ENCODE results near the gene MTR. TPM values are rescaled to one million over a fixed set of nuclear protein-coding genes. Genes with fewer than 3 reads are reported as not detected.
A peak's percentile ranks its signal among the peaks of the same experiment; 100 is the strongest.

The MTR gene
- total RNA-seq, 1 experiment from 2014 or later: 54.6 TPM

DNA sequence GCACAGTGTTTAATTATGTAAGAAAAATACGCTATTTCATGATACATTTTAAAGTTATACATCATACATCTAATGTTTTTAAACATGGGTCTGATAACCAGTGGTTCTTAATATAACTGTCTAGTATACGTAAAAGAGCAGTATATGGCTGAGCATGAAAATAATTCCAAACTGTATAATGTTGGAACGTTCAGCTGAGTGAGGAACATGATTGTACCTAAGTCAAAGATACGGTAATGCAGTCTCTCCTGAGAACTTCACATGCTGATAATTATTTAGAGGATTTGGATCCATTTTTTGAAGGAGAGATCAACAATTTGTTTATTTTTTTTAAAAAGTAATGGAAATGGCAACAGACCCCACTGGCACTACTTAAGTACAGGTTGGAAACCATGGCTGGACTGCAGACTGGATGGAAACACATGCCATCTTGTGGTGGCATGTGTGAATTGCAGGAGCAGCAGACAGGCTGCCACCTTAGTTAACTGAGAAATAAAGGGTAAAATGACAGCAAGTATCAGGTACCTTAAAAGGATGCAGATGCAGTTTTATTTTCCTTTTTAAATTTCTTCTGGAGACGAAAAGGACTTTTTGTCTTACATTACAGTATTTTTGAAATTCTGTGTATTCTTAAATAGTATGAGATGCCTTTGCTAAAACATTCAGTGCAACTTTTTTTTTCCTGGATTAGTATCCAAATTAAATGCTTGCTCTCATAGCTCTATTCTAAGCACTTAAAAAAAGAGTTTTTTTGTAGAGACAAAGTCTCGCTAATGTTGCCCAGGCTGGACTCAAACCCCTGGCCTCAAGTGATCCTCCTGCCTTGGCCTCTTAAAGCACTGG, 73.8 kb downstream of the MTR start:
- BruUV-seq (replicated peaks): no TSS peak

GRCh38 chr1:236869911-236870310, 74.8 kb downstream of the MTR start:
- H3K36me3 Mint-ChIP-seq (ENCODE audit: insufficient read depth, unreplicated experiment): peaks cover 91% of the 10 kb centered on the region

More for the DNA sequence above, 73.8 kb downstream of the MTR start:
- TF ChIP-seq, protein P1, sequence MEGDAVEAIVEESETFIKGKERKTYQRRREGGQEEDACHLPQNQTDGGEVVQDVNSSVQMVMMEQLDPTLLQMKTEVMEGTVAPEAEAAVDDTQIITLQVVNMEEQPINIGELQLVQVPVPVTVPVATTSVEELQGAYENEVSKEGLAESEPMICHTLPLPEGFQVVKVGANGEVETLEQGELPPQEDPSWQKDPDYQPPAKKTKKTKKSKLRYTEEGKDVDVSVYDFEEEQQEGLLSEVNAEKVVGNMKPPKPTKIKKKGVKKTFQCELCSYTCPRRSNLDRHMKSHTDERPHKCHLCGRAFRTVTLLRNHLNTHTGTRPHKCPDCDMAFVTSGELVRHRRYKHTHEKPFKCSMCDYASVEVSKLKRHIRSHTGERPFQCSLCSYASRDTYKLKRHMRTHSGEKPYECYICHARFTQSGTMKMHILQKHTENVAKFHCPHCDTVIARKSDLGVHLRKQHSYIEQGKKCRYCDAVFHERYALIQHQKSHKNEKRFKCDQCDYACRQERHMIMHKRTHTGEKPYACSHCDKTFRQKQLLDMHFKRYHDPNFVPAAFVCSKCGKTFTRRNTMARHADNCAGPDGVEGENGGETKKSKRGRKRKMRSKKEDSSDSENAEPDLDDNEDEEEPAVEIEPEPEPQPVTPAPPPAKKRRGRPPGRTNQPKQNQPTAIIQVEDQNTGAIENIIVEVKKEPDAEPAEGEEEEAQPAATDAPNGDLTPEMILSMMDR (IDR thresholded peaks at IDR 0.05; ENCODE audit: unreplicated experiment): peak; percentile 99
- Mint-ChIP-seq H3K27me3 (ENCODE audit: insufficient read depth, unreplicated experiment) (no peaks in the 10 kb centered on the region), H3K9me3 (ENCODE audit: unreplicated experiment) (no peaks in the 10 kb centered on the region), H3K4me1 (ENCODE audit: insufficient read depth, unreplicated experiment) (peaks cover 5% of the 10 kb centered on the region), H3K36me3 (ENCODE audit: insufficient read depth, unreplicated experiment) (peaks cover 89% of the 10 kb centered on the region), H3K27ac (ENCODE audit: low read depth, unreplicated experiment) (no peak overlapping the region), H3K4me3 (ENCODE audit: unreplicated experiment) (no peak overlapping the region)
- POLR2A ChIA-PET: interaction anchor here (0.7 to 1.2 kb wide), 4 partner anchors 73 to 518 kb away, joined by 3 read pairs; partner anchors contain the start of gene MTR
- peak; percentile 76 for DNase-seq (ENCODE audit: unreplicated experiment)
- intact Hi-C loops (cut with micrococcal nuclease): loop anchor here (1.0 to 5.0 kb wide), 5 partner anchors 110 to 766 kb away; no protein-coding TSS in a partner anchor
- CTCF ChIA-PET: interaction anchor here (0.6 to 4.7 kb wide), 35 partner anchors 10 to 691 kb away, joined by 3 to 61 read pairs (median 4); partner anchors contain the start of gene HEATR1

GRCh38 chr1:236870721-236871120, 75.6 kb downstream of the MTR start:
- H3K4me3 Mint-ChIP-seq (ENCODE audit: unreplicated experiment): no peak overlapping the region
- CTCF ChIA-PET: interaction anchor here (0.5 to 4.7 kb wide), 17 partner anchors 9 to 767 kb away, joined by 3 to 61 read pairs (median 8); partner anchors contain the start of gene HEATR1
- POLR2A ChIA-PET: interaction anchor here (0.9 kb wide), 1 partner anchor 9 kb away, joined by 3 read pairs; no protein-coding TSS in a partner anchor
- DNase-seq (ENCODE audit: unreplicated experiment): no peak
- intact Hi-C loops (cut with micrococcal nuclease): no loop called here
- no peaks in the 10 kb centered on the region for H3K4me1 Mint-ChIP-seq (ENCODE audit: insufficient read depth, unreplicated experiment)
- BruUV-seq (replicated peaks): no TSS peak
- TF ChIP-seq, protein P1 (IDR thresholded peaks at IDR 0.05; ENCODE audit: unreplicated experiment): no peak
- peaks cover 91% of the 10 kb centered on the region for H3K36me3 Mint-ChIP-seq (ENCODE audit: insufficient read depth, unreplicated experiment)
- no peaks in the 10 kb centered on the region for H3K9me3 Mint-ChIP-seq (ENCODE audit: unreplicated experiment)
- H3K27me3 Mint-ChIP-seq (ENCODE audit: insufficient read depth, unreplicated experiment): no peaks in the 10 kb centered on the region
- peak overlapping the region; percentile 9 for H3K27ac Mint-ChIP-seq (ENCODE audit: low read depth, unreplicated experiment)

More at GRCh38 chr1:236869911-236870310, 74.8 kb downstream of the MTR start:
- Mint-ChIP-seq H3K27ac (ENCODE audit: low read depth, unreplicated experiment) (peak overlapping the region; percentile 9), H3K4me1 (ENCODE audit: insufficient read depth, unreplicated experiment) (peaks cover 5% of the 10 kb centered on the region), H3K4me3 (ENCODE audit: unreplicated experiment) (no peak overlapping the region), H3K9me3 (ENCODE audit: unreplicated experiment) (no peaks in the 10 kb centered on the region), H3K27me3 (ENCODE audit: insufficient read depth, unreplicated experiment) (no peaks in the 10 kb centered on the region)
- intact Hi-C loops (cut with micrococcal nuclease): loop anchor here (1.0 to 5.0 kb wide), 5 partner anchors 111 to 767 kb away; no protein-coding TSS in a partner anchor
- no TSS peak for BruUV-seq (replicated peaks)
- POLR2A ChIA-PET: no interaction called here
- TF ChIP-seq, protein P1 (IDR thresholded peaks at IDR 0.05; ENCODE audit: unreplicated experiment): no peak
- CTCF ChIA-PET: interaction anchor here (0.6 to 4.7 kb wide), 27 partner anchors 10 to 766 kb away, joined by 3 to 61 read pairs (median 4); partner anchors contain the start of gene HEATR1
- no peak for DNase-seq (ENCODE audit: unreplicated experiment)

GRCh38 chr1:236872075-236872666, 77.1 kb downstream of the MTR start:
- no peak for DNase-seq (ENCODE audit: unreplicated experiment)
- TF ChIP-seq, protein P1 (IDR thresholded peaks at IDR 0.05; ENCODE audit: unreplicated experiment): no peak
- CTCF ChIA-PET: interaction anchor here (0.6 to 4.7 kb wide), 9 partner anchors 13 to 768 kb away, joined by 3 to 61 read pairs (median 4); partner anchors contain the start of gene HEATR1
- Mint-ChIP-seq H3K4me3 (ENCODE audit: unreplicated experiment) (no peak overlapping the region), H3K27ac (ENCODE audit: low read depth, unreplicated experiment) (no peak overlapping the region), H3K27me3 (ENCODE audit: insufficient read depth, unreplicated experiment) (no peaks in the 10 kb centered on the region), H3K36me3 (ENCODE audit: insufficient read depth, unreplicated experiment) (peaks cover 91% of the 10 kb centered on the region), H3K4me1 (ENCODE audit: insufficient read depth, unreplicated experiment) (no peaks in the 10 kb centered on the region), H3K9me3 (ENCODE audit: unreplicated experiment) (no peaks in the 10 kb centered on the region)
- intact Hi-C loops (cut with micrococcal nuclease): no loop called here
- BruUV-seq (replicated peaks): no TSS peak
- POLR2A ChIA-PET: interaction anchor here (0.6 kb wide), 2 partner anchors 76 to 578 kb away, joined by 3 to 4 read pairs; no protein-coding TSS in a partner anchor

Data from MCF 10A (cell line).